SK-N-SH treated with all-trans-retinoic acid at 6 μM for 48 hours (cell line): ENCODE measurements around the gene SUN5.

ENCODE experiments used
- ATAC-seq: fragments of 200-7000 bp; cut with Tn5 transposase; 3 replicates; pipeline ENCODE4 v1.9.1; 2020; ENCODE audit warnings: mild to moderate bottlenecking, moderate library complexity
- BACH2 ChIP-seq: fragments of 250-450 bp; sonication (Bioruptor Pico); IDR thresholded peaks from 2 replicates; pipeline ENCODE4 v1.9.0; 2021; ENCODE audit warnings: mild to moderate bottlenecking, borderline replicate concordance
- ESRRG ChIP-seq: fragments of 250-450 bp; sonication (Bioruptor Pico); IDR thresholded peaks from 2 replicates; pipeline ENCODE4 v1.6.1; 2021; ENCODE audit warnings: mild to moderate bottlenecking
- GLIS3 ChIP-seq: fragments of 250-450 bp; sonication (Bioruptor Pico); IDR thresholded peaks from 2 replicates; pipeline ENCODE4 v1.5.0; 2020; ENCODE audit warnings: mild to moderate bottlenecking, moderate library complexity
- ISL1 ChIP-seq: fragments of 250-450 bp; sonication (Bioruptor Pico); IDR thresholded peaks from 2 replicates; pipeline ENCODE4 v2.1.2; 2022; ENCODE audit warnings: mild to moderate bottlenecking, moderate library complexity
- OSR1 ChIP-seq: fragments of 250-450 bp; sonication (Bioruptor Pico); IDR thresholded peaks from 2 replicates; pipeline ENCODE4 v1.8.0; 2022; ENCODE audit warnings: moderate library complexity, mild to moderate bottlenecking, inconsistent platforms
- PATZ1 ChIP-seq: fragments of 250-450 bp; sonication (Bioruptor Pico); IDR thresholded peaks from 2 replicates; pipeline ENCODE4 v1.8.0; 2020; ENCODE audit warnings: mild to moderate bottlenecking, moderate library complexity, borderline replicate concordance
- POU6F1 ChIP-seq: fragments of 250-450 bp; sonication (Bioruptor Pico); IDR thresholded peaks from 2 replicates; pipeline ENCODE4 v1.8.0; 2021; ENCODE audit warnings: low read depth, mild to moderate bottlenecking, moderate library complexity, borderline replicate concordance
- RARB ChIP-seq: fragments of 250-450 bp; sonication (Bioruptor Pico); IDR thresholded peaks from 2 replicates; pipeline ENCODE4 v1.8.0; 2021; ENCODE audit warnings: mild to moderate bottlenecking, moderate library complexity
- SNAI2 ChIP-seq: fragments of 250-450 bp; sonication (Bioruptor Pico); IDR thresholded peaks from 2 replicates; pipeline ENCODE4 v1.5.0; 2020; ENCODE audit warnings: mild to moderate bottlenecking, moderate library complexity
- TCF4 ChIP-seq: fragments of 250-450 bp; sonication (Bioruptor Pico); IDR thresholded peaks from 2 replicates; pipeline ENCODE4 v1.8.0; 2021; ENCODE audit warnings: mild to moderate bottlenecking, moderate library complexity, borderline replicate concordance
- TSHZ2 ChIP-seq: fragments of 250-450 bp; sonication (Bioruptor Pico); IDR thresholded peaks from 2 replicates; pipeline ENCODE4 v1.5.0; 2020; ENCODE audit warnings: mild to moderate bottlenecking, moderate library complexity
- ZC3H10 ChIP-seq: fragments of 250-450 bp; sonication (Bioruptor Pico); IDR thresholded peaks from 2 replicates; pipeline ENCODE4 v1.5.1; 2021; ENCODE audit warnings: mild to moderate bottlenecking, moderate library complexity
- ZFP3 ChIP-seq: fragments of 250-450 bp; sonication (Bioruptor Pico); IDR thresholded peaks from 2 replicates; pipeline ENCODE4 v1.5.0; 2020; ENCODE audit warnings: mild to moderate bottlenecking, moderate library complexity
- ZFP30 ChIP-seq: fragments of 450-650 bp; formaldehyde crosslinking; IDR thresholded peaks from 2 replicates; pipeline ENCODE4 v1.5.0; 2022; ENCODE audit warnings: mild to moderate bottlenecking, moderate library complexity
- ZNF565 ChIP-seq: fragments of 450-650 bp; formaldehyde crosslinking; conservative IDR thresholded peaks from 2 replicates; pipeline ENCODE4 v1.5.0; 2020; ENCODE audit warnings: low read depth, mild to moderate bottlenecking, moderate library complexity
- ZNF70 ChIP-seq: fragments of 450-650 bp; formaldehyde crosslinking; IDR thresholded peaks from 2 replicates; pipeline ENCODE4 v1.5.0; 2020; ENCODE audit warnings: mild to moderate bottlenecking, moderate library complexity

SUN5 gene

GRCh38 chr20:33006776-33007375 is 2.6 kb upstream of the SUN5 start:
- TF ChIP-seq RARB (CRISPR knock-in tag) (no peak), ZNF70 (CRISPR knock-in tag) (no peak), ZC3H10 (CRISPR knock-in tag) (no peak), OSR1 (CRISPR knock-in tag) (no peak), TSHZ2 (CRISPR knock-in tag) (no peak), POU6F1 (CRISPR knock-in tag) (no peak), SNAI2 (CRISPR knock-in tag) (no peak), ZNF565 (CRISPR knock-in tag) (no peak), BACH2 (CRISPR knock-in tag) (no peak), GLIS3 (CRISPR knock-in tag) (no peak), ZFP30 (CRISPR knock-in tag) (no peak)
- TF ChIP-seq, all 23 proteins: peak for 0

DNA sequence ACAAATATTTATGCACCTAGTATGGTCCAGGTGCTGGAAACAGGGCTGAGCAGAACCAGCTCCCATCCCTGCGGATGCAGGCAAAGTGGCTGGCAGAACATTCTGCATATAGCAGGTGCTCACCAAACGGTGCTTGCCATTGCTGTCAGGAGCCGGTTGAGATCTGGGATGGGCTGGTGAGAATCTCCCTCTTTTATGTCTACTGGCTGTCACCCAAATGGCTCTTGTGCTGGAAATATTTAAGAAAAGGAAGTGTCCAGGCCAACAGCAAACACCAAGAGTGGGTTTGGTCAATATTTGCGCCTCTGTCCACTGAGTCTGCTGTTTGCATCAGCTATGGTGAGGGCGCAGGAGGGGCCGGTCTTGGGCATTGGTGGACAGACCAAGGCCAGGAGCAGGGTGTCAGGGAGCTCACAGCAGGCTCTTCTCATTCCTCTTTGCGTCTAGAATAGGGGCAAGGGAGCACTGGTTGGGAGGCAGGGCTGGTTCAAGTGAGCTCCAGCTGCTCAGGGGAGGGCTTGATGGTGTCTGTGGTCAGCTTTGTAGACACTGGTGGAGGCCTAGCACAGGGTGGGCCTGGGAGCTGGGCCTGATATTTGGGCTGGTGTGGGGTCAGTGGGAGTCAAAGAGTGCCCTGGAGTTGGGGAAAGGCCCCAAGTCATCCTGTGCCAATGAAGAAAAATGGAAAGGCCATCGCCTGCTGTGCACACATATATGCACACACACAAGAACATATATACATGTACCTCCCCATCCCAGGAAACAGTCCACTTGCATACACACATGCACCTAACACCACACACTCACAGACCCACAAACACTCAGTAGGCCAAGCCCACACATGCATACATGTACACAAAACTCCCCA is 1.9 kb upstream of the SUN5 start:
- ATAC-seq = no peak
- TF ChIP-seq ISL1 (CRISPR knock-in tag) (no peak), BACH2 (CRISPR knock-in tag) (no peak), ESRRG (CRISPR knock-in tag) (no peak), ZFP3 (CRISPR knock-in tag) (no peak), TCF4 (no peak), ZNF565 (CRISPR knock-in tag) (no peak), TSHZ2 (CRISPR knock-in tag) (no peak)

More at GRCh38 chr20:33006776-33007375, 2.6 kb upstream of the SUN5 start:
- ATAC-seq = no peak

DNA sequence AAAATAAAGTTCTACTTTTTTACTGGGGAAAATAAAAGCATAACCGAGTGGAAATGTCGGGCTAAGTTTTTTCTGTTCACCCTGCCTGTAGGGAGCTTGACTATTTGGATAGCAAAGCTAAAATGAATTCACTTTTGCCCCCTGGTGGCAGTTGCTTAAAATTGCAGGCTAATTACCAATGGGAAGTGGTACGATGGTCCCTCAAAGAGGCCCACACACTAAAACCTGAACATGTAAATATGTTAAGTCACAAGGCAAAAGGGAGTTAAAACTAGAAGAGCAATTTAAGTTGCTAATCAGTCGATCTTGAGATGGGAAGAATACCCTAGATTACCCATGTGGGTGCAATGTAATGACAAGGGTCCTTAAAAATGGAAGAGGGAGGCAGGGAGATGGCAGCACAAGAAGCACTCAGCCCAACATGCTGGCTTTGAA is 916 bp upstream of the SUN5 start:
- TF ChIP-seq BACH2 (CRISPR knock-in tag) (no peak), PATZ1 (CRISPR knock-in tag) (no peak), SNAI2 (CRISPR knock-in tag) (no peak), TCF4 (no peak)
- ATAC-seq = no peak
